Activated T-helper 2 cell treated with anti-CD3 and anti-CD28 coated beads, Interferon-gamma antibody, Interleukin-2, Interleukin-4, amounts not matched to agents 10 μg/mL and 5 μg/mL and 100 μg/mL, durations not matched to agents 14 hours and 24 hours and 36 hours (primary cell): Measurements from ENCODE around the gene ZNF142. TPM values are rescaled to one million over a fixed set of nuclear protein-coding genes. Genes with fewer than 3 reads are reported as not detected.
"Not testable (repeated sequence)": the region's sequence is repeated elsewhere in the genome, so short reads cannot be mapped to it uniquely, and the experiment has no call there.

Experiments used
- DNase-seq: peaks from one replicate; pipeline ENCODE4 v3.0.0; 2021; ENCODE audit warnings: low spot score
- H3K27ac Mint-ChIP-seq: one replicate; pipeline ENCODE4 v1.8.0; 2021; ENCODE audit warnings: mixed read lengths
- H3K27me3 Mint-ChIP-seq: one replicate; pipeline ENCODE4 v1.8.0; 2021; ENCODE audit warnings: low read depth, mixed read lengths
- H3K36me3 Mint-ChIP-seq: one replicate; pipeline ENCODE4 v1.8.0; 2021; ENCODE audit warnings: low read depth, mixed read lengths
- H3K4me1 Mint-ChIP-seq: one replicate; pipeline ENCODE4 v1.8.0; 2021; ENCODE audit warnings: low read depth, mixed read lengths
- H3K4me3 Mint-ChIP-seq: one replicate; pipeline ENCODE4 v1.8.0; 2021; ENCODE audit warnings: low read depth, mild to moderate bottlenecking, moderate library complexity, mixed read lengths
- H3K9me3 Mint-ChIP-seq: one replicate; pipeline ENCODE4 v1.8.0; 2021; ENCODE audit warnings: mixed read lengths
- intact Hi-C: fragments of 100-400 bp; cut with micrococcal nuclease; formaldehyde crosslinking; loops from one replicate; pipeline ENCODE4 v1.15.1; 2023
- total RNA-seq: library from RNA; stranded (reverse); gene quantifications from 2 replicates; pipeline ENCODE4 v1.2.3, GENCODE V29; 2022

The ZNF142 gene, protein sequence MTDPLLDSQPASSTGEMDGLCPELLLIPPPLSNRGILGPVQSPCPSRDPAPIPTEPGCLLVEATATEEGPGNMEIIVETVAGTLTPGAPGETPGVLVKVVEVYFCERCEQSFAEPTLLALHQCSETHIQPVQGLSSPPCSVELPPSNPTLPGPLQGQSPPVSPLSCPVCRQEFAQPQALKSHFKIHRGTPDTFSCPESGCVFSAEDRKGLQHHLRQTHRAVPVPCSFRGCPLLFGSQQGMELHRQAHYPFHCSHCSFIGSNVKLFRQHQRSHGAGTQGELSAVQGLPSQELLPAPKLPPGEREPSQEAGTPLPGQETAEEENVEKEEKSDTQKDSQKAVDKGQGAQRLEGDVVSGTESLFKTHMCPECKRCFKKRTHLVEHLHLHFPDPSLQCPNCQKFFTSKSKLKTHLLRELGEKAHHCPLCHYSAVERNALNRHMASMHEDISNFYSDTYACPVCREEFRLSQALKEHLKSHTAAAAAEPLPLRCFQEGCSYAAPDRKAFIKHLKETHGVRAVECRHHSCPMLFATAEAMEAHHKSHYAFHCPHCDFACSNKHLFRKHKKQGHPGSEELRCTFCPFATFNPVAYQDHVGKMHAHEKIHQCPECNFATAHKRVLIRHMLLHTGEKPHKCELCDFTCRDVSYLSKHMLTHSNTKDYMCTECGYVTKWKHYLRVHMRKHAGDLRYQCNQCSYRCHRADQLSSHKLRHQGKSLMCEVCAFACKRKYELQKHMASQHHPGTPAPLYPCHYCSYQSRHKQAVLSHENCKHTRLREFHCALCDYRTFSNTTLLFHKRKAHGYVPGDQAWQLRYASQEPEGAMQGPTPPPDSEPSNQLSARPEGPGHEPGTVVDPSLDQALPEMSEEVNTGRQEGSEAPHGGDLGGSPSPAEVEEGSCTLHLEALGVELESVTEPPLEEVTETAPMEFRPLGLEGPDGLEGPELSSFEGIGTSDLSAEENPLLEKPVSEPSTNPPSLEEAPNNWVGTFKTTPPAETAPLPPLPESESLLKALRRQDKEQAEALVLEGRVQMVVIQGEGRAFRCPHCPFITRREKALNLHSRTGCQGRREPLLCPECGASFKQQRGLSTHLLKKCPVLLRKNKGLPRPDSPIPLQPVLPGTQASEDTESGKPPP (N-terminal part only)
- 48.7 and 51.0 TPM in 2 replicates for total RNA-seq

DNA sequence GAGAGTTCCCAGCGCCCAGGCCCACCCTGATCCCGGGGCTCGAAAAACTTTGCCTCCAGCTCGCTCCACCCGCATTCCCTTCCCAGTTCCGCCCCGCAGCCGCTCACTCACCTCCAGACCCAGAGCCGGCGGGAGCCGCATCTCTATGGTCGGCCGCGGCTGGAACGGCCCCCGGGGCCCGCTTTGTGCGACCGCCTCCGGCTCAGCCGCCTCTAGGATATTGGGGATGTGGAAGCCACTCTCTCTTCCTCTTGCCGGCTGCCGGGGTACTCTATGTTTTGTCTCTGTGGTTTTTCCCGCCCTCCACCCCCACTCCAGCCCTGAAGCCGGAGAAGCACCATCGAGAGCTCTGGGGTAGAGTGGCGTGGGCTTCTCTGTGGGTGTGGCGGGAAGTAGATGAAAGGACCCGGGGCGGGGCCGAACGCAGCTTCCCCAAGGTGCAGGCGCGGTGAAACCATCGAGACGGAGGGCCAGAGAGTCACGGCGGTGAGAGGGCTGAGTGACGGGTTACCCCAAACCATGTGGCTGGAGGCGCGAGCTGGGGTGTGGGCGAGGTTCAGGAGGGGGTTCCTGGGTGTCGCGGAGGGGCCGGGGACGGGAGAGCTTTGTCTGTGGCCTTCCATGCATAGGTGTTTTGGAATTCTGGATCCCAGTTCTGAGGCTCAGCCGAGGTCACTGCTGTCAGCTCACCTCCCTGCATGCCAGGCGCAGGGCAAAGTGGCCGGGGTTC lies at the start of gene ZNF142, which contains the start of gene BCS1L:
Gene ZNF142, minus strand, starts transcription at position 366 of the 730 bp plus-strand sequence. CDS start 3,194 bp downstream, outside the sequence.
Gene BCS1L, plus strand, starts transcription at position 426 of the 730 bp plus-strand sequence. CDS start 1,305 bp downstream, outside the sequence.
- Mint-ChIP-seq H3K9me3 (no peaks in the 10 kb centered on the region), H3K27ac (peak within 1 kb of the TSS; percentile 82), H3K4me1 (peaks cover 25% of the 10 kb centered on the region), H3K36me3 (peaks cover 72% of the 10 kb centered on the region), H3K27me3 (no peaks in the 10 kb centered on the region), H3K4me3 (peak within 1 kb of the TSS; percentile 91)
- intact Hi-C loops: loop anchor here (1.0 to 10.0 kb wide), 9 partner anchors 12 to 375 kb away; partner anchors contain the start of genes CNOT9, TTLL4 and USP37
- peak; percentile 92 for DNase-seq

DNA sequence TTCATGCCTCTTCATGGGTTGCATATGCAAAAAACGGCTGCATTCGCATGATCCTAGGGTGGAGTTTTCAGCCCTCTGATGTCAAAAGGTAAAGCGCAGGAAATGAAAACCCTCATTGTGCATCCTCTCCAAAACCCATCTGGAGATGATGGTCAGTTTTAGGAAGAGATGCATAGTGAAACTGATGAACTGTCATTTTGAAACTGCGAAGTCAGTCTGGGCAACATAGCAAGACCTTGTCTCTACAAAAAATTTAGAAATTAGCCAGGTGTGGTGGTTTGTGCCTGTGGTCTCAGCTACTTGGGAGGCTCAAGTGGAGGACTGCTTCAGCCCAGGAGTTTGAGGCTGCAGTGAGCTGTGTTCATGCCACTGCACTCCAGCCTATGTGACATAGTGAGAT lies 48.7 kb upstream of the ZNF142 start:
- Mint-ChIP-seq H3K27me3 (peaks cover 2% of the 10 kb centered on the region), H3K4me1 (peaks cover 9% of the 10 kb centered on the region), H3K4me3 (no peak overlapping the region), H3K9me3 (no peaks in the 10 kb centered on the region), H3K27ac (no peak overlapping the region), H3K36me3 (peaks cover 4% of the 10 kb centered on the region)
- intact Hi-C loops: no loop called here
- DNase-seq: no peak

DNA sequence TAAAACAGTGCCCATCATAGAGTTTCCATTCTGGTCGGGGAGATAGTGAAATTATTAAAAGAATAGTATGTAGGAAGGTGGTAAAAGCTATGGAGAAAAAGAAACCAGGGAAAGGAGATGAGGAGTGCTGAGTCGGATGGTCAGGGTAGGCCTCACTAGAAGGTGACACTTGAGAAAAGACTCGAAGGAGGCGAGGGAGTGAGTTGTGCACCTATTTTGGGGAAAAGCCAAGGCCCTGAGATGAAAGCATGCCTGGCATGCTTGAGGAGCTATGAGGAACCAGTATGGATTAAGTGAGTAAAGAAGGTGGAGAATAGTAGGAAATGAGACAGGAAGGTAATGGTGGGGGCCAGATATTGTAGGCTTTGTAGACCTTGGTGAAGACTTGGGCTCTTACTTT lies 43.9 kb upstream of the ZNF142 start:
- Mint-ChIP-seq H3K27me3 (peaks cover 2% of the 10 kb centered on the region), H3K4me1 (peaks cover 2% of the 10 kb centered on the region), H3K27ac (no peak overlapping the region), H3K36me3 (no peaks in the 10 kb centered on the region), H3K4me3 (no peak overlapping the region), H3K9me3 (no peaks in the 10 kb centered on the region)
- DNase-seq: no peak
- intact Hi-C loops: no loop called here

DNA sequence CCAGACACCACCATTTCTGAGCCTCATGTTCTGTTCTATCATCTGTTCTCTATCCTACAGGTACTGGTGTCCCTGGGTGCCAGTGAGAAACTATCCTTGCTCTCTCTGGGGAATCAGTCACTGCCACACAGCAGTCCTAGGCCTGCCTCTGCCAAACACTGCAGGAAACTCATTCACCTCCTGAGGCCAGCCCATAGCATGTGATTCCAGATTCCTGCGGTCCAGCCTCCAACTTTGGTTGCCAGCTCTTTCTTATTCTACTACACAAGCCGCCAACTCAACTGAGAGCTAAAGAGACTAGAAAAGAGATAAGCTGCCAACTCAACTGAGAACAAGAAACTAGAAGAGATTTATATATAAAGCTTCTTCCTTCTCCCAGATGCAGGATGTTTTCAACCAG lies 42.4 kb upstream of the ZNF142 start:
- Mint-ChIP-seq H3K27ac (no peak overlapping the region), H3K4me3 (no peak overlapping the region), H3K9me3 (no peaks in the 10 kb centered on the region), H3K36me3 (no peaks in the 10 kb centered on the region), H3K27me3 (peaks cover 2% of the 10 kb centered on the region), H3K4me1 (no peaks in the 10 kb centered on the region)
- no peak for DNase-seq
- intact Hi-C loops: no loop called here

DNA sequence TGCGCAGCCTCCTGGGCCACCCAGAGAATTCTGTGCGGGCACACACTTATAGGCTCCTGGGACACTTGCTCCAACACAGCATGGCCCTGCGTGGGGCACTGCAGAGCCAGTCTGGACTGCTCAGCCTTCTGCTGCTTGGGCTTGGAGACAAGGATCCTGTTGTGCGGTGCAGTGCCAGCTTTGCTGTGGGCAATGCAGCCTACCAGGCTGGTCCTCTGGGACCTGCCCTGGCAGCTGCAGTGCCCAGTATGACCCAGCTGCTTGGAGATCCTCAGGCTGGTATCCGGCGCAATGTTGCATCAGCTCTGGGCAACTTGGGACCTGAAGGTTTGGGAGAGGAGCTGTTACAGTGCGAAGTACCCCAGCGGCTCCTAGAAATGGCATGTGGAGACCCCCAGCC lies 39.5 kb upstream of the ZNF142 start:
- H3K27me3 Mint-ChIP-seq: no peaks in the 10 kb centered on the region
- H3K4me3 Mint-ChIP-seq: no peak overlapping the region
- no peak for DNase-seq
- H3K9me3 Mint-ChIP-seq: no peaks in the 10 kb centered on the region
- H3K27ac Mint-ChIP-seq: no peak overlapping the region
- no peaks in the 10 kb centered on the region for H3K36me3 Mint-ChIP-seq
- intact Hi-C loops: no loop called here
- no peaks in the 10 kb centered on the region for H3K4me1 Mint-ChIP-seq

DNA sequence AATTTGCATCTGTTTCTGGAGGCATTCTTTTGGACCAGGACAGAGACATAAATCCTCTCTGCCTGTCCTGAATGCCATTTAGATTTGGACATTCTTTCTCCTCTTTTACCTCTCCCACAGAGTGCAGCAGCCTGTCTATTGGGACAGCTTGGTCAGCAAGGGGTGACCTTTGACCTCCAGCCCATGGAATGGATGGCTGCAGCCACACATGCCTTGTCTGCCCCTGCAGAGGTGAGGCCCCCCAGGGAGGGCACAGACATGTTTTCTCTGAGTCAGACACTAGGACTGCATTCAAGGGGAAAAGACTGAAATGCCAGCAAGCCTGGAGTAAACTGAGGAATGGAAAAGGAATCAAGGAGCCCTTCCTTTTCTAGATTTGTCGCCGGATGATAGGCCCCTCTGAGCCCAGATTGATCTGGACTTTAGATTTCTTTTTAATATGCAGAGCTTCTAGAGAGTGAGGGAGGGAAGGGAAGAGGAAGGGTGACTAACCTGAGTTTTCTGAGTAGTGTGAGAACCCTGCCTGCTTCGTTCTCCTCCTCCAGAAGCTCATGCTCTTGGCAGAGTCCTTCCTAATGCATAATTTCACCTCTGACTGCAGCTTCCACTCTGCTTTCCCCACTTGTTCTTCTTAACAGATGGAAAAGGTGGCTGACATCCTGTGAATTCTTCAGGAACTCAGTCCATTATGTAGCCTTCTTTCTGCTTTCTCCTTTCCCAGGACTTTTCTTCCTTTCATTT lies 35.2 kb upstream of the ZNF142 start:
- no peak overlapping the region for H3K27ac Mint-ChIP-seq
- DNase-seq: no peak
- no peaks in the 10 kb centered on the region for H3K36me3 Mint-ChIP-seq
- H3K4me1 Mint-ChIP-seq: no peaks in the 10 kb centered on the region
- intact Hi-C loops: no loop called here
- no peaks in the 10 kb centered on the region for H3K27me3 Mint-ChIP-seq
- H3K4me3 Mint-ChIP-seq: no peak overlapping the region
- no peaks in the 10 kb centered on the region for H3K9me3 Mint-ChIP-seq

DNA sequence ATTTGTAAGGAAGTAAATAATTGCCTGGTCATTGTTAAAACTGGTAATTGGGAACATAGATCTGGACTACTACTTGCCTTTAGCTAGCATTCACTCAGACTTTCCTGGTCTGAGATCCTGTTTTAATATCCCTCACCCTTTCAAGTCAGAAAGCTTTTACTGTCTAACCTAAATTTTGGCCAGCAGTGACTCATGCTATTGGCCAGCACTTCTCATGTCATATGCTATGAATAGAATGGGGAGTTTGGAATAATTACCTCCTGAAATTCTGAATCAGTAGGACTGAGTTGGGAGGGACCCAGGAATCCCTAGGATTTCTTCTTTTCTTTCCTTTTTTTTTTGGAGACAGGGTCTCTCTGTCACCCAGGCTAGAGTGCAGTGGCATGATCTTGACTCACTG lies 31.8 kb upstream of the ZNF142 start:
- Mint-ChIP-seq H3K9me3 (no peaks in the 10 kb centered on the region), H3K27ac (no peak overlapping the region)

DNA sequence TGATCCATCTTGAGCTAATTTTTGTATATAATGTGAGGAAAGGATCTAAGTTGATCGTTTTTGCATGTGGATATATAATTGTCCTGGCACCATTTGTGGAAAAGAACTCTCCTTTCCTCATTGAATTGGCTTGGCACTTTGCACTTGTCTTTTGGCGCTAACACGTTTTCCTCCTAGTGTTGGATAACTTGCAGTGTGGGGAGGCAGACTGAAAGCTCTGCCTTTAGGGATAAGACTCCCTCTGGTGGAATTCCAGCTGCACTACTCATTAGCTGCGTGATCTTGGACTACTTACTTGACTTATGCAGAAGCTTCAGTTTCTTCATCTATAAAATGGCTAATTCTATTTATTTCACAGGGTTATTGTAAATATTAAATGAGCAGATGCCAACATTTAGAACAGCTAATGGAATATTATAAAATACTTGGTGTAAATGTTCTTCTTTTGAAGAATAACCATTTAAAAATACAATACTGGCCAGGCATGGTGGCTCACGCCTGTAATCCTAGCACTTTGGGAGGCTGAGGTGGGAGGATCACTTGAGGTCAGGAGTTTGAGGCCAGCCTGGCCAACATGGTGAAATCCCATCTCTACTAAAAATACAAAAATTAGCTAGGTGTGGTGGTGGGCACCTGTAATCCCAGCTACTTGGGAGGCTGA lies 28.1 kb upstream of the ZNF142 start:
- intact Hi-C loops: loop anchor here (1.0 to 2.0 kb wide), 2 partner anchors 15 to 28 kb away; partner anchors contain the start of genes BCS1L, RNF25, STK36 and ZNF142

More for the DNA sequence above, 31.8 kb upstream of the ZNF142 start:
- Mint-ChIP-seq H3K36me3 (no peaks in the 10 kb centered on the region), H3K27me3 (no peaks in the 10 kb centered on the region), H3K4me3 (no peak overlapping the region), H3K4me1 (peaks cover 6% of the 10 kb centered on the region)
- no peak for DNase-seq
- intact Hi-C loops: no loop called here

DNA sequence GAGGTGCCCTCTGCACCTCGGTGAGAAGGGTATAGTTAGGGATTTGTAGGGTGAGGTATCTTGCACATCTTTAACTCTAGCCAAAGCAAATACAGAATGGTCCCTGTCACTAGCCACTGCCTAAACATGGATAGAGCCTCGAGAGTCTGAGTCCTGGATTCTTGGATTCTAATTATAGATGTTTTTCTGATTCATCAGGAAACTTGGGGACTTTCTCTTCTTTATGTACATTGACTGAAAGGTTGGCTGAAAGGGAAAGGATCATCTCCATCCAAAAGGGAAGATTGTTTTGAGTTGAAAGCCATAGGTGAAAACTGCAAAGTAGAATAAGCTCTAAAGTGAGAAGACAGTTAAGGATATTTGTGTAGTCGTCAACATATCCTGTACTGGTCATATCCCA lies 20.6 kb upstream of the ZNF142 start:
- peaks cover 3% of the 10 kb centered on the region for H3K36me3 Mint-ChIP-seq
- no peak overlapping the region for H3K4me3 Mint-ChIP-seq
- H3K4me1 Mint-ChIP-seq: no peaks in the 10 kb centered on the region
- H3K27ac Mint-ChIP-seq: no peak overlapping the region
- H3K9me3 Mint-ChIP-seq: no peaks in the 10 kb centered on the region
- no peak for DNase-seq
- no peaks in the 10 kb centered on the region for H3K27me3 Mint-ChIP-seq
- intact Hi-C loops: no loop called here

More for the DNA sequence above, 28.1 kb upstream of the ZNF142 start:
- not testable (repeated sequence) for H3K9me3 Mint-ChIP-seq, DNase-seq, H3K36me3 Mint-ChIP-seq, H3K27ac Mint-ChIP-seq, H3K4me1 Mint-ChIP-seq, H3K4me3 Mint-ChIP-seq, H3K27me3 Mint-ChIP-seq

DNA sequence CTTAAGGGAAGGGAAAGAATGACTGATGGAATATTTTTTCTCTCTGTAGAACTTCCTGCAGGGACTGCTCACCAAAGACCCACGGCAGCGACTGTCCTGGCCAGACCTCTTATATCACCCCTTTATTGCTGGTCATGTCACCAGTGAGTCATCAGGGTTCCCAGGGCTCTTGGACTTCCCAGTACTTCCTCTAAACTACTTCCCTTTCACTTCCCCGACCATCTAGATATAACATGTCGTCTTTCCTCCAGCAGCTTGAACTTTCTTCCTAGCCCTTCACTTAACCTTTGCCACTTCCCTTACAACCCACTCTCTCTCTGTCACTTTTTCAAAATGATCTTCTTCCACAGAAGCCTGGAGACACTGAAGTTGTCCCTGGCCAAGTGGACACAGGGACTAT lies 19.7 kb upstream of the ZNF142 start:
- Mint-ChIP-seq H3K4me3 (no peak overlapping the region), H3K9me3 (no peaks in the 10 kb centered on the region), H3K27ac (no peak overlapping the region), H3K36me3 (peaks cover 3% of the 10 kb centered on the region), H3K27me3 (no peaks in the 10 kb centered on the region), H3K4me1 (no peaks in the 10 kb centered on the region)
- DNase-seq: no peak
- intact Hi-C loops: no loop called here
